Kidney (tissue), 14 donors: Measurements from ENCODE around the gene CXorf58. TPM values are rescaled to one million over a fixed set of nuclear protein-coding genes. Genes with fewer than 3 reads are reported as not detected.
A peak's percentile ranks its signal among the peaks of the same experiment; 100 is the strongest.

Experiments used
- DNase-seq, 5 donors: peaks; one replicate each; pipeline ENCODE4 v3.0.0-alpha.2; 2013 to 2020
- FAIRE-seq: peaks from 2 replicates; lab custom pipeline; 2012; peaks lifted over from hg19 to GRCh38; lab: Jason Lieb, UNC
- H3K27ac ChIP-seq, 2 donors: one replicate each; pipeline ENCODE4 v1.7.0; 2013; ENCODE audit warnings: low read depth in 2 of 2, low read length in 2 of 2, inconsistent platforms in 1 of 2
- H3K27me3 ChIP-seq: one replicate; pipeline ENCODE4 v1.7.1; 2013; ENCODE audit warnings: low read length, inconsistent platforms; ENCODE audit not compliant: control insufficient read depth, insufficient read depth
- H3K36me3 ChIP-seq, 3 donors: one replicate each; pipeline versions ENCODE4 v1.7.0 to v1.7.1; 2013; ENCODE audit warnings: low read length in 3 of 3, control low read depth in 1 of 3, inconsistent platforms in 1 of 3; ENCODE audit not compliant: insufficient read depth in 3 of 3, control insufficient read depth in 2 of 3
- H3K4me1 ChIP-seq, 3 donors: one replicate each; pipeline versions ENCODE4 v1.7.0 to v1.7.1; 2013; ENCODE audit warnings: low read length in 3 of 3, inconsistent platforms in 1 of 3, low read depth in 1 of 3; ENCODE audit not compliant: control insufficient read depth in 2 of 3, insufficient read depth in 2 of 3
- H3K4me3 ChIP-seq, 3 donors: one replicate each; pipeline versions ENCODE4 v1.7.0 to v1.8.1; 2013; ENCODE audit warnings: low read length in 3 of 3, control low read depth in 1 of 3, inconsistent platforms in 1 of 3
- H3K9ac ChIP-seq, 3 donors: one replicate each; pipeline versions ENCODE4 v1.7.0 to v1.7.1; 2013; ENCODE audit warnings: low read length in 3 of 3, control low read depth in 1 of 3, inconsistent platforms in 1 of 3
- H3K9me3 ChIP-seq, 3 donors: one replicate each; pipeline versions ENCODE4 v1.7.0 to v1.7.1; 2013; ENCODE audit warnings: low read length in 3 of 3, control low read depth in 1 of 3, inconsistent platforms in 1 of 3; ENCODE audit not compliant: control insufficient read depth in 2 of 3, insufficient read depth in 1 of 3
- CTCF ChIP-seq: IDR thresholded peaks from 3 replicates; pipeline ENCODE4 v1.5.1; 2012; ENCODE audit warnings: mild to moderate bottlenecking, moderate library complexity, borderline replicate concordance; ENCODE audit not compliant: insufficient read depth; ENCODE audit errors: extremely low read depth
- intact Hi-C: fragments of 100-400 bp; cut with DNase I; formaldehyde crosslinking; loops from one replicate; pipeline ENCODE4 v1.11.1; 2022
- polyA plus RNA-seq: library from polyadenylated mRNA; stranded (reverse); fragments of 350-450 nt; fragmentation: Illumina TruSeq; extraction: RNeasy Lipid Tissue Mini Kit (QIAGEN cat#74804); gene quantifications from one replicate; pipeline ENCODE4 v1.2.3, GENCODE V29; 2014; ENCODE audit warnings: low read depth, low replicate concordance; ENCODE audit not compliant: insufficient read depth
- total RNA-seq: library from RNA; stranded (reverse); fragmentation: NEBNext Ultra II Directional; extraction: Animal tissue kit (Norgen Biotek cat#: 25700); gene quantifications from one replicate; pipeline ENCODE4 v1.2.1, GENCODE V29; 2021
- donor health status: control.
- donor health status: control.
- donor health status: control.
- donor health status: control.
- donor health status: control.
- donor health status: DM: yes; HTN: yes; CAD: no.
- donor health status: Normal renal cell carcinoma (clear cell type).

Gene CXorf58
- total and polyA plus RNA-seq, 2 donors from 2014 or later: 0.37 TPM; not detected in 1

GRCh38 chrX:23901060-23901459 is 6.7 kb upstream of the CXorf58 start:
- no peak for TF ChIP-seq CTCF
- Histone ChIP-seq H3K9ac (no peak overlapping the region), H3K27me3 (peaks cover 7% of the 10 kb centered on the region), H3K4me1 (peaks cover 0 to 12% (median 12%) of the 10 kb centered on the region in 3 donors), H3K36me3 (no peaks in the 10 kb centered on the region), H3K9me3 (no peaks in the 10 kb centered on the region), H3K4me3 (no peak overlapping the region), H3K27ac (peak overlapping the region; percentile 43 to 72)
- intact Hi-C loops: loop anchor here (10.0 kb wide), 2 partner anchors 116 to 196 kb away; partner anchors contain the start of gene SAT1
- no peak for DNase-seq
- FAIRE-seq: no peak

GRCh38 chrX:23901805-23902204 is 6.0 kb upstream of the CXorf58 start:
- DNase-seq (peak in 4 of 5 donors; percentile 33 to 90 (median 64)), FAIRE-seq (peak; percentile 45)
- TF ChIP-seq CTCF: peak; percentile 61
- Histone ChIP-seq H3K36me3 (no peaks in the 10 kb centered on the region), H3K27me3 (peaks cover 7% of the 10 kb centered on the region), H3K9me3 (no peaks in the 10 kb centered on the region), H3K4me1 (peaks cover 0 to 12% (median 12%) of the 10 kb centered on the region in 3 donors), H3K4me3 (peak overlapping the region in 1 of 3 donors; percentile 46), H3K9ac (peak overlapping the region in 1 of 3 donors; percentile 22), H3K27ac (peak overlapping the region; percentile 43 to 72)
- intact Hi-C loops: loop anchor here (10.0 kb wide), 2 partner anchors 117 to 197 kb away; partner anchors contain the start of gene SAT1

- peak overlapping the region in 1 of 3 donors; percentile 22 for H3K9ac ChIP-seq
- DNase-seq (peak in 2 of 5 donors; percentile 70 to 72), FAIRE-seq (peak; percentile 95)
- peak; percentile 46 for TF ChIP-seq CTCF
- H3K27ac ChIP-seq: peak overlapping the region in 1 of 2 donors; percentile 23
- H3K27me3 ChIP-seq: peaks cover 7% of the 10 kb centered on the region
- peaks cover 0 to 12% (median 12%) of the 10 kb centered on the region in 3 donors for H3K4me1 ChIP-seq
- H3K36me3 ChIP-seq: no peaks in the 10 kb centered on the region
- intact Hi-C loops: loop anchor here (10.0 kb wide), 2 partner anchors 118 to 198 kb away; partner anchors contain the start of gene SAT1
- H3K4me3 ChIP-seq: peak overlapping the region in 1 of 3 donors; percentile 46
- H3K9me3 ChIP-seq: no peaks in the 10 kb centered on the region
Measured at GRCh38 chrX:23902419-23902818, 5.4 kb upstream of the CXorf58 start.
